CD4-positive, alpha-beta T cell (primary cell): ENCODE data around the gene CTNNA2. TPM values are rescaled to one million over a fixed set of nuclear protein-coding genes. Genes with fewer than 3 reads are reported as not detected.

Experiments
- ATAC-seq: fragments of 200-7000 bp; cut with Tn5 transposase; one replicate; pipeline ENCODE4 v1.10.0; 2022; ENCODE audit warnings: mild to moderate bottlenecking; ENCODE audit not compliant: poor library complexity
- CTCF ChIA-PET: fragments of 350-600 bp; sonication (Branson Sonifier 250); formaldehyde crosslinking; loops from one replicate; lab custom pipeline; 2021; ENCODE audit warnings: antibody characterized with exemption, inconsistent platforms; lab: Charles Lee
- POLR2A ChIA-PET: fragments of 350-600 bp; sonication (Branson Sonifier 250); formaldehyde crosslinking; loops from one replicate; lab custom pipeline; 2021; ENCODE audit warnings: antibody characterized with exemption, inconsistent platforms; lab: Charles Lee
- DNase-seq, 14 experiments: peaks; one replicate each; pipeline ENCODE4 v3.0.0-alpha.2; 2013 to 2020; ENCODE audit warnings: mixed read lengths in 2 of 14
- H3K27ac ChIP-seq, 2 donors: one replicate each; pipeline versions ENCODE4 v1.5.1 to v1.7.0; 2013; ENCODE audit warnings: low read length in 2 of 2, low read depth in 1 of 2, mild to moderate bottlenecking in 1 of 2
- H3K27me3 ChIP-seq, 2 experiments: 1 replicate in 1 of 2; 2 replicates in 1 of 2; pipeline versions ENCODE4 v1.6.1 to v1.7.0; 2013; ENCODE audit warnings: low read length in 2 of 2, control low read depth in 1 of 2, mild to moderate bottlenecking in 1 of 2, moderate library complexity in 1 of 2; ENCODE audit not compliant: insufficient read depth in 2 of 2, control insufficient read depth in 1 of 2
- H3K36me3 ChIP-seq: one replicate; pipeline ENCODE4 v1.6.1; 2013; ENCODE audit warnings: low read length, control low read depth; ENCODE audit not compliant: insufficient read depth
- H3K4me1 ChIP-seq: one replicate; pipeline ENCODE4 v1.6.1; 2013; ENCODE audit warnings: low read length, control low read depth; ENCODE audit not compliant: insufficient read depth
- H3K4me3 ChIP-seq: one replicate; pipeline ENCODE4 v1.5.1; 2013; ENCODE audit warnings: mild to moderate bottlenecking, low read length, moderate library complexity
- H3K9me3 ChIP-seq, 2 experiments: 1 replicate in 1 of 2; 2 replicates in 1 of 2; pipeline versions ENCODE4 v1.6.1 to v1.7.0; 2013; ENCODE audit warnings: low read length in 2 of 2, mild to moderate bottlenecking in 2 of 2, control low read depth in 1 of 2, moderate library complexity in 1 of 2; ENCODE audit not compliant: control insufficient read depth in 1 of 2, insufficient read depth in 1 of 2
- H3K27ac Mint-ChIP-seq: one replicate; pipeline ENCODE4 v1.8.0; 2020; ENCODE audit warnings: mixed read lengths
- H3K27me3 Mint-ChIP-seq: one replicate; pipeline ENCODE4 v1.8.0; 2021; ENCODE audit warnings: mixed read lengths
- H3K36me3 Mint-ChIP-seq: one replicate; pipeline ENCODE4 v1.8.0; 2021; ENCODE audit warnings: low read depth, mixed read lengths
- H3K4me1 Mint-ChIP-seq: one replicate; pipeline ENCODE4 v1.8.0; 2021; ENCODE audit warnings: low read depth, mixed read lengths
- H3K4me3 Mint-ChIP-seq: one replicate; pipeline ENCODE4 v1.8.0; 2020; ENCODE audit warnings: mild to moderate bottlenecking, mixed read lengths
- H3K9me3 Mint-ChIP-seq: one replicate; pipeline ENCODE4 v1.8.0; 2020; ENCODE audit warnings: mixed read lengths
- intact Hi-C, 2 experiments: fragments of 100-400 bp; cut with DNase I in 1 of 2; cut with micrococcal nuclease in 1 of 2; formaldehyde crosslinking; loops; one replicate each; pipeline versions ENCODE4 v1.15.1 to v1.9.0; 2023 to 2025; cut with DNase I, micrococcal nuclease
- total RNA-seq, 174 experiments: library from RNA in 2 of 174; stranded (reverse) in 2 of 174; gene quantifications; one replicate each; pipeline ENCODE4 v1.2.3 and lab custom pipeline; 2021 to 2026
- TF ChIP-seq, protein P1 (sequence below): fragments of 200-600 bp; IDR thresholded peaks from one replicate; pipeline ENCODE4 v1.8.0; 2022; ENCODE audit warnings: antibody characterized with exemption, mild to moderate bottlenecking

Gene CTNNA2
- total RNA-seq, 2 experiments from 2014 or later: not detected

DNA sequence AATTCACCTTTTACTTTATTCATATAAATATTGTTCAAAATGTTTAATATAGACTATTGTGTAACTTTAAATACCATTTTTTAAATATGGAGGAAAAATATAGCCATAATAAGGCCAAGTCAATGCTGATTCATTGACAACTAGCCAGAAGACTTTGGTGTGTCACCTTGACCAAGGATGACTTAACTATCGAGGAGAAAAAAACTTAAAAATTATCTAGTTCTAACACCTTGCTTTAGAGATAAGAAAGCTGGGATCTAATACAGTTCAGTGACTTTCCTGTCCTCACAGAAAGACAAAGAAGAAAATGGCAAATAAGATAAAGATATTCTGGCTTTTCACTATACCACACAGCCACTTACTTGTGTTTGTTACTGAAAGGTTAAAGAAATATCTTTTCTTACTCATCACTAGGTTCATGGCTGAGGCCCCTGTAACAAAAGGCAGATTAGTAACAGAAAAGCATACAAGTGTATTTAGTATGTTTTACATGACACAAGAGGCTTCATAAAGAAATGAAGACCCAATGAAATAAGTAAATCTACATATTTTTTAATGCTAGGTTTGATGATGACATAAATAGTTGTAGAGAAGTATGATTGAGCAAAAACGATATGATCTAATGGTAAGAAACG lies 857.6 kb downstream of the CTNNA2 start:
- POLR2A ChIA-PET: no interaction called here
- H3K27ac ChIP-seq: no peak overlapping the region
- Mint-ChIP-seq H3K4me3 (no peak overlapping the region), H3K36me3 (no peaks in the 10 kb centered on the region), H3K27me3 (no peaks in the 10 kb centered on the region), H3K4me1 (no peaks in the 10 kb centered on the region), H3K9me3 (peaks cover 5% of the 10 kb centered on the region), H3K27ac (no peak overlapping the region)
- no peak for ATAC-seq
- CTCF ChIA-PET: no interaction called here
- intact Hi-C loops: no loop called here
- no peaks in the 10 kb centered on the region for H3K9me3 ChIP-seq
- no peaks in the 10 kb centered on the region for H3K27me3 ChIP-seq
- no peak overlapping the region for H3K4me3 ChIP-seq
- H3K36me3 ChIP-seq: no peaks in the 10 kb centered on the region
- H3K4me1 ChIP-seq: no peaks in the 10 kb centered on the region
- TF ChIP-seq, protein P1, sequence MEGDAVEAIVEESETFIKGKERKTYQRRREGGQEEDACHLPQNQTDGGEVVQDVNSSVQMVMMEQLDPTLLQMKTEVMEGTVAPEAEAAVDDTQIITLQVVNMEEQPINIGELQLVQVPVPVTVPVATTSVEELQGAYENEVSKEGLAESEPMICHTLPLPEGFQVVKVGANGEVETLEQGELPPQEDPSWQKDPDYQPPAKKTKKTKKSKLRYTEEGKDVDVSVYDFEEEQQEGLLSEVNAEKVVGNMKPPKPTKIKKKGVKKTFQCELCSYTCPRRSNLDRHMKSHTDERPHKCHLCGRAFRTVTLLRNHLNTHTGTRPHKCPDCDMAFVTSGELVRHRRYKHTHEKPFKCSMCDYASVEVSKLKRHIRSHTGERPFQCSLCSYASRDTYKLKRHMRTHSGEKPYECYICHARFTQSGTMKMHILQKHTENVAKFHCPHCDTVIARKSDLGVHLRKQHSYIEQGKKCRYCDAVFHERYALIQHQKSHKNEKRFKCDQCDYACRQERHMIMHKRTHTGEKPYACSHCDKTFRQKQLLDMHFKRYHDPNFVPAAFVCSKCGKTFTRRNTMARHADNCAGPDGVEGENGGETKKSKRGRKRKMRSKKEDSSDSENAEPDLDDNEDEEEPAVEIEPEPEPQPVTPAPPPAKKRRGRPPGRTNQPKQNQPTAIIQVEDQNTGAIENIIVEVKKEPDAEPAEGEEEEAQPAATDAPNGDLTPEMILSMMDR: no peak
- DNase-seq: no peak

DNA sequence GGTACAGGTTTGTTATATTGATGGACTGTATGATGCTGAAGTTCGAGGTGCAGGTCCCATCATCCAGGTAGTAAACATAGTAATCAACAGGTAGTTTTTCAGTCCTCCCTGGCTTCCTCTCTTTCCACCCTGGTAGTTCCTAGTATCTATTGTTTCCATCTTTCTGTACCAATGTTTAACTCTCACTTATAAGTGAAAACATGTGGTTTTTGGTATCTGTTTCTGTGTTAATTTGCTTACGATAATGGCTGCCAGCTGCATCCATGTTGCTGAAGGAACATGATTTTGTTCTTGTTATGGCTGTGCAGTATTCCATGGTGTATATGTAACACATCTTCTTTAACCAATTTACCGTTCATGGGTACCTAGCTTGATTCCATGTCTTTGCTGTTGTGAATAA lies 861.3 kb downstream of the CTNNA2 start:
- Mint-ChIP-seq H3K4me3 (no peak overlapping the region), H3K27ac (no peak overlapping the region), H3K27me3 (no peaks in the 10 kb centered on the region), H3K36me3 (no peaks in the 10 kb centered on the region), H3K9me3 (peaks cover 9% of the 10 kb centered on the region), H3K4me1 (no peaks in the 10 kb centered on the region)
- no peaks in the 10 kb centered on the region for H3K36me3 ChIP-seq
- DNase-seq (no peak), ATAC-seq (no peak)
- TF ChIP-seq, protein P1: no peak
- no peak overlapping the region for H3K4me3 ChIP-seq
- no peaks in the 10 kb centered on the region for H3K4me1 ChIP-seq
- ChIA-PET POLR2A (no interaction called here), CTCF (no interaction called here)
- H3K27me3 ChIP-seq: no peaks in the 10 kb centered on the region
- intact Hi-C loops: no loop called here
- no peaks in the 10 kb centered on the region for H3K9me3 ChIP-seq
- no peak overlapping the region for H3K27ac ChIP-seq

DNA sequence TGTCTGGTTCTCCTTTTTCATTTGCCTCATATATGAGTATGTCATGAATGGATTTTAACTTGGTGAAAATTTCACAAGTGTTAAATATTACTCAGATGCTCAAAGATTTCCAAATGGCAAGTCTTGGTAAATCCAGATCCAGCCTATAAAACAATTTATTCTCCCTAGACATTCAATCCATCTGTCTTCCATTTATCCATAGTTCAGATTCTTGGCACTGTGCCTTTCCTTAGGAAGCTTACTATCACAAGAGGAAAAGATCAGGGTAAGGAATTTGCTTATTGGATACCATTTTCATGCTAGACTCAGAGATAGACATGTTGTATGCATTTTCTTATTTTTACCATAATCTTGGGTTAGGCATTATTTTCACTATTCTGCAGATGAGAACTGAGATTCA lies 864.2 kb downstream of the CTNNA2 start:
- intact Hi-C loops: no loop called here
- peaks cover 11% of the 10 kb centered on the region for H3K9me3 Mint-ChIP-seq
- CTCF ChIA-PET: no interaction called here
- POLR2A ChIA-PET: no interaction called here
- H3K4me3 Mint-ChIP-seq: no peak overlapping the region
- H3K27me3 Mint-ChIP-seq: no peaks in the 10 kb centered on the region
- no peak overlapping the region for H3K27ac Mint-ChIP-seq
- DNase-seq (no peak), ATAC-seq (no peak)
- Histone ChIP-seq H3K36me3 (no peaks in the 10 kb centered on the region), H3K4me3 (no peak overlapping the region), H3K27me3 (no peaks in the 10 kb centered on the region), H3K27ac (no peak overlapping the region), H3K9me3 (peaks cover 0 to 3% of the 10 kb centered on the region in 2 experiments), H3K4me1 (no peaks in the 10 kb centered on the region)
- H3K4me1 Mint-ChIP-seq: no peaks in the 10 kb centered on the region
- H3K36me3 Mint-ChIP-seq: no peaks in the 10 kb centered on the region
- TF ChIP-seq, protein P1: no peak
